ENCODE results near the gene PRCD.

PRCD gene

DNA sequence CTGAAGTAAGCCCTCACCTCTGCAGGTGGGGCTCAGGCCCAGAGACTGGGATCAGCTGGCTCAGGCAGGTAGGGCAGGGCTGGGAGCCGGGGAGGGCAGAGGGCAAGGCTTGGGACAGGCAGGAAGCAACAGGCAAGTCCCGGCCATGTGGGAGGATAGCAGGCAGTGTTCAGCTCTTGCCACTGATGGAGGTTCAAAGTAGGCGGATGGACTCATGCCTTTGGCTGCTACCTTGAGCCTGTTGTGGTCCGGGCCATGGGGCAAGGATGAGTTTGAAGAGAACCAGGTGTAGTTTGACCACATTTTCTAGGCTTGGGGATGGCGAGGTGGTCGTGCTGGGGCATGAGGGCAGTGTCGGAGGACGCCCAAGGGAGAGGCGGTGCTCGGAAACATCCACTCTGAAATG, 2.7 kb downstream of the PRCD start:
- DNase-seq = no peak

DNA sequence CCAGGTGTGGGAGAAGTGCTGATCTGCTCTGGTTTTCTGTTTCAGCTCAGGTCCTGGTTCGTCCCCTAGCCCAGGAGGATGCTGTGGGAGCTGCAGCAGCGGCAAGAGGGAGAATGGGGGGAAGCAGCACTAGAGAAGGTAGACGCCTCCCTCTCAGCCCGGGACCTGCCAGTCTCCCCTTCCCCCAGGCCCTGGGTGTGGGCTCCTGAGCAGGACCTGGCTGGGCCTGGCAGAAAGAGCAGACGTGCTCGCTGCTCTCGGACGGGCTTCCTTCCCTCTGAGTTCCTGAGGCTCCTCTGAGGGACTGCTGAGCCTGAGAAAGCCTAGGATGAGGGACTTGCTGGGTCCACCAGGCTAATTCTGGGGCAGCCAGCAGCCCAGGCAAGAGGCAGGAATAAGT, 3.1 kb downstream of the PRCD start:
- DNase-seq = no peak

DNA sequence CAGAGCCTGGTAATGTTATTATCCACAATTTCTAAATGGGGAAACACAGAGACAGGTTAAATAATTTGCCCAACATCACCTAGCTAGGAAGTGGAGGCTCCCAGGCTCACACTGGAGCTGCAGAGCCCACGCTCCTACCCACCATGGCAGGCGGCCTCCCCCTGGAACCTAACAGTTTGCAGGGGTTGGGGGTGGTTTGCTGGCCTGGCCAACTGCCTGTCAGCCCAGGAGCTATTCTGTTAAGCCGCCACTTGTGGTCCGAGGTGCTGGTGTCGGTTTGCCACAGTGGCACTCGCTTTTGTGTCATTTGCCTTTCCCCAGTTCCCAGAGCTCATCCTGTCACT, 3.6 kb downstream of the PRCD start:
- no peak for DNase-seq

DNA sequence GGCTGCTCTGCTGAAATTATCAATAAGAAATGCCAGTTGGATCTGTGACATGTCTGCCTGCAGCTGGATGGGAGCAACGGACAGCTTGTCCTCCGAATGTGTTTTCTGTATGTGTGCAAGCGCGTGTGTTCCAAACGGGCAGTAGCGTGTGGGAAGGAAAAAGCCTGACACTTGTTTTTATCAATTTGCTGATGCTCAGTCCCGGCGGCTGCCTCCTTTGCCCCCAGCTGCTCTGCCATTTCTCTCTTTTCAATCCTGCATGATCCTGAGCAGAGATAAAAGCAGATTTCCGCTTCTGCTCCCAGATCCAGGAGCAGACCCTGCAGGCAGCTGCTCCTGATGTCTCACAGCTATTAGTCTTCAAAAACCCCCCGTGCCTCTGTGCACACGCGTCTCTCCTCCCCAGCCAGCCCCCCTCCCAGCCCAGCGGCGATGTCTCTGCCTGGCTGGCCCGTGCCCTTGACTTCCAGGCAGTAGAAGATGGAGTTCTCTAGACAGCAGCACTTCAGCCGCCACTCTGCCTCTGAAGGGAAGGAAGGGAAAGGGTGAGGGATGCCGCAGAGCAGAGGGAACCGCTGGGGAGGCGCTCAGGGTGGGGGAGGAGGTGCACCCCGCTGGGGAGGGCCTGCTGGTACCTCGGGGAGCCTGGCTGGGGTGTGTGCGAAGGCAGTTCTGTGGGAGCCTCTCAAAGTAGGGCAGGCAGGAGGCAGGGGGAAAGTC, 4.1 kb downstream of the PRCD start:
- no peak for DNase-seq

- DNase-seq = no peak
Observed at GRCh38 chr17:76544546-76545365, 4.9 kb downstream of the PRCD start.

GRCh38 chr17:76545918-76546555, 6.2 kb downstream of the PRCD start:
- DNase-seq = no peak

DNA sequence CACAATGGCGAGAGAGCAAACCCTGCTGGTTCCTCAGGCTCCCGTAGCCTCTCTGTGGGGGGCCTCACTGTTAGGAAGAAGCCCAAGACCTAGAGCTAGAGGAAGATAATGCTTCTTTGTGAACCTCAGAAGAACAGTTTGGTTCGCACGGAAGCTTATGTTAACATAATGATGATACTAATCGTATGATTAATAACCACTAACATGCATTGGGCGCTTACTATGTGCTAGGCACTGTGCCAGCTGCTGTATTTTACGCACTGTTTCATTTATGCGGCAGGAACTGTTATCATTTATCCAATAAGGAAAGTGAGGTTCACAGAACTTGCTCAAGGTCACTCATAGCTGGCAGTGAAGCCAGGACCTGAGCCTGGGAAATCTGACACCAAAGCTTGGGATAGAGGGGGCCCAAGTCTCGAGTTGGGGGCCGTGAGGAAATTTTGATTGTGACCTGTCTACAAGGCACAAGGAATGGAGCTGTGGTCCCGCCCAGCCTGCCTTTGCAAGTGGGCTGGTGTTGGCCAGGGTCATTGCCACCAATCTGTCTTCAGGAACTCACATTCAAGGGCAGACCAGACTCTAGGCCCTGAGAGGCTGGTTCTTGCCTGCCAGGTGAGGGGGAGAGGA, 6.8 kb downstream of the PRCD start:
- no peak for DNase-seq

DNA sequence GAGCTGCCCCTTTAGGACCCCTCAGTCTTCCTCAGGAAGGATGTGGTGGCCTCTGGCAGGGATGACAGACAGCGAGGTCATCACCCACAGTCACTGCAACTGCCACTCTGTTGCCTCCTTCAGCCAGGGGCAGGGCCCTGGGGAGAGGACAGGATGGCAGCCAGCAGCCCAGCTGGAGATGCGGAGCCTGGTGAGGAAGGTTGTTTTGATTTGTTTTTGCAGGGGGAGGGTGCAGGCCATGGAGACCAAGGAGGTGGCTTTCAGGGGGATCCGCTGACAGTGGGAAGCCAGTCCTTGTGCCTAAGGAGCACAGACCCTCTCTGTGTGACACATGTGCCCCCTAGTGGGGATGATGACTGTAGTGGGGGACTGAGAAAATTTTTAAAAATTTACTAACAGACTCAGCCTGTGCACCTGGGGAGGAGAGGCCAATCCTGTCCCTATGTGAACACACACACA, 7.4 kb downstream of the PRCD start:
- no peak for DNase-seq

- no peak for DNase-seq
Observed at GRCh38 chr17:76547642-76548202, 7.9 kb downstream of the PRCD start.

GRCh38 chr17:76548378-76549214, 8.8 kb downstream of the PRCD start:
- no peak for DNase-seq

DNA sequence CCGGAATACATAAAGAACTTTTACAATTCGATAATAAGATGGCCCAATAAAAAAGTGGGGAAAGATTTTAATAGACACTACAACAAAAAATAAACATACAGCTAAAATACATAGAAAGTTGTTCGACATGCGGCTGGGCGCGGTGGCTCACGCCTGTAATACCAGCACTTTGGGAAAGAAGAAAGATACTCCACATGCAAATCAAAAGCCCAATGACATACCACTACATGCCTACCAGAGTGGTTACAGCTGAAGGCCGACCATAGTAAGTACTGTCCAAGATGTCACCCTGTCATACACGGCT, 9.3 kb downstream of the PRCD start:
- DNase-seq = no peak

DNA sequence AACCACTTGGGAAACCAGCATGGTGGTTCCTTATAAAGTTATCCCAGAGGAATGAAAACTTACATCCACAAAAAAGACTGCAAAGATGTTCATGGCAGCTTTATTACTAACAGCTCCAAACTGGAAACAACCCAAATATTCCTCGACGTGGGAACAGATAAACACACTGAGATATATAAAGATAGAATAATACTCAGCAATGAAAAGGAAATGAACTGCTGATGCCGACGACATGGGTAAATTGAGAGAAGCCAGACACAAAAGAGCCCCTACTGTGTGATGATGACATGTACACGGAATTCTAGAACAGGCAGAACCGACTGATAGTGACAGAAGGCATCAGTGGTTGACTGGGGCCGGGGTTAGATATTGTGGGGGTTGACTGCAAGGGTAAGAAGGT, 9.7 kb downstream of the PRCD start:
- DNase-seq = no peak

GRCh38 chr17:76550712-76551615, 11.1 kb downstream of the PRCD start:
- peak; percentile 50 for DNase-seq

GRCh38 chr17:76551685-76552084, 11.8 kb downstream of the PRCD start:
- DNase-seq = no peak

DNA sequence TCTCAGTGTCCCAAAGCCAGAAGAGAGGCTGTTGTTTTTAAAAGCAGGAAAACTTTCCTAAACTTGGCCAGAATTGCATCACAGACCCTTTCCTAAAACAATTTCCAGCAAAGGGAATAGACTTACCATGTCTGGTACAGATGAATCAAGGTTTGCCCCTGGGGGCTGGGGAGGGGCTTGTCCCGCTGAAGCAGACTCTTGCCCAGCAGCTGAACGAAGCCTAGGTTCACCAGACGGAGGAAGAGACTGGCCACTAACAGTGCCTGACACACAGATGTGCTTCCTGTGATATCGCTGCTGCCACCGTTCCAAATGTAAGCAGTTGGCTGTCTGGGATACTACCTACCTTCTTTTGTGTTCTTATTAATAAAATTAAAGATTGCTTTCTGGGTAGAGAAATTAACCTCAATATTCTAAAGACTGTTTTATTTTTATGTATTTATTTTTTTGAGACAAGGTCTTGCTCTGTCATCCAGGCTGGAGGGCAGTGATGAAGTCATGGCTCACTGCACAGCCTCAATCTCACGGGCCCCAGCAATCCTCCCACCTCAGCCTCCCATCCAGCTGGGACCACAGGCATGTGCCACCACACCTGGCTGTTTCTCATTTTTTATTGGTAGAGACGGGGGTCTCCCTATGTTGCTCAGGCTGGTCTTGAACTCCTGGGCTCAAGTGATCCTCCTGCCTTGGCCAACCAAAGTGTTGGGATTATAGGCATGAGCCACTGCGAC, 13.5 kb downstream of the PRCD start:
- DNase-seq = no peak

DNA sequence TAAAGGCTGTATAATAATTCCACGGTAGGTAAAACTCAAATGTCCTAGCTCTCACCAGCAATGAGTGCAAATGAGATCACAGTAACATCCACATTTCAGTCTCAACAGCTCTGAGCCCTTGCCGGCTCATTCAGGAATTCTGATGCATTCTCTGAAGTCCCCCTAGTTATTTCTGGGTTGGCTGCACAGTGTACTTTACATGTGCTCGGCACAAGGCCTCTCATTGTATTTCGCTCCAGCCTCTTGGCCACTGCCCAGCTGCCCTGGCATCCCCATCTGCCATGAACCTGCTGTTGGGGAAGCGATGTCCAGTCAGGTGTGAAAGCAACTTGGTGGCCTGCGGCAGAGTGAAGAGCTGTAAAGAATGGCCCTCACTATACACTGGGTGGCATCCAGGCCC, 14.3 kb downstream of the PRCD start:
- DNase-seq = no peak

GRCh38 chr17:76556765-76557367, 17.0 kb downstream of the PRCD start:
- peak; percentile 59 for DNase-seq

GRCh38 chr17:76557368-76558197, 17.7 kb downstream of the PRCD start:
- DNase-seq = peak; percentile 90
